HG03439 (cell line): Measurements from ENCODE around the gene BCORL1.

Source experiments
- ATAC-seq: cut with Tn5 transposase; IDR thresholded peaks from one replicate; pipeline ENCODE4 v1.9.1; 2021; ENCODE audit warnings: mild to moderate bottlenecking, moderate library complexity; ENCODE audit not compliant: unreplicated experiment

BCORL1 gene

DNA sequence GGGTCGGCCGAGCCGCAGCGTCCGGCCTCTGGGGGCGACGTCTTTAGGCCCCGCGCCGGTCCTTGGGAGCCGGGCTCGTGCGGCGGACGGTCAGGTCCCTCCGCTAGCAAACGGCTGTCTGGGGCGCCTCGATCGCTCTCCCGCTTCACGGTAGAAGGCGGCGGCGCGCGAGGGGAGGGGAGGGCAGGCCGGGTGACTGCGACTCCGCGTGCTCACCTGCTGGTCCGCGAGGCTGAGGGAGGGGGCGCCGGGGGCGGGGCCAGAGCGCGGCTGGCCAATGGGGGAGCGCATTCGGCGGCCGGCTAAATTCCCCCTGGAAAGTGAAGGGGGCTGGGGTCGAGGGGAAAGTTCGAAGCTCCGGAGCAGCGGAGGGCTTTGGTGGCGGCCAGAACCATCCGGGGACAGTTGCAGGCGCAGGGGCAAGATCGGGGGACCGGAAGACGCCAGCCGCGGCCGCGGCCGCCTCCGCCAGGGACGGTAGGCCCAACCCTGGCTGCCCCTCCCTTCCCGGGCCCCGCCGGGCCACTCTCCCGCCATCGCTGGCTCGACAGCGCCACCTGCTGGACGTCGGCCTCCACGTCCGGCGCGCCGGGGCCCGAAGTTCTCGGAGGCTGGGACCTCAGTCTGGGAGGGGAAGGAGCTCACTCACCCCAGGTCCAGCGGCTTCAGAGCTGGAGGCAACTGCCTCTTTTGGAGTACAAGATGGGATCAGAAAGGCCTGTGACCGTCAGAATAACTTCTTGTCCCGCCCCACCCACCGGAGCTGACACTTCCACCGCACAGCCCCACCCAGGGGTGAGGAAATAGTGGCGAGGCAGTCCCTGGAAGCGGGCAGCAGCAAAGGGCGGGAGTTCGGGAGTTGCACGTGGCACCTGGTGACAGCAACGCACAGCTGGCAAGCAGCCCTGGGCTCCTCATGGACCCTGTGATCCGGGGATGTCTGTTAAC lies 78.0 kb downstream of the BCORL1 start:
- peak; percentile 92 for ATAC-seq

DNA sequence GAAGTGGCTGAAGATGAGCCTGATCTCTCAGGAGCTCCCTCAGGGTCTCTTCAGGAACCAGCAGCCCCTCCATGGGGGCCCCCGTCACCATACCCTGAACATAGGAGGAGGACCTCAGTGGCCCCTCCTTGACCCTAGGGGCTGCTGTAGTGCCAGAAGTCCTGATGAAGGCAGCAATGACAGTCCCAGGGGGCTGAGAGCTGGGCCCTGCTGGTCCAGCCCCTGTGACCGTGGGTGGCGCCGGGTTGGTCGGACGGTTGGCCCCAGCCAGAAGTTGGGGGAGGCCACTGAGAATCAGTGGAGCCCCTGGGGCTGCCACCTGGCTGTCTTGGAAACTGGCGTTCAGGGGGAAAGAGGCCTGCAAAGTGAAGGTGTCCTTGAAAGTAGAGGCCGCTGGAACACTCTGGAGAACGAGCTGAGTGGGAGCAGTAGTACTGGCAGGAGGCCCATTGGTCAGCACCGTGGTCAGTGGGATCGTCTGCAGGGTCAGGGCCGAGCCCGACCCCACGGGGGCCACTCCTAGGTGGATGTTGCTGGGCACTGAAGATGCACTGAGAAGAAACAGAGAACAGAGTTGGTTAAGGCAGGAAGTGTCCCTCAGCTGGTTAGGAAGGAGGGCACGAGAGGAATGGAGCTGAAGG lies 84.7 kb downstream of the BCORL1 start:
- ATAC-seq: no peak

GRCh38 chrX:130071611-130072344 lies 89.3 kb downstream of the BCORL1 start:
- ATAC-seq: no peak

GRCh38 chrX:130072345-130072740 lies 89.9 kb downstream of the BCORL1 start:
- no peak for ATAC-seq

DNA sequence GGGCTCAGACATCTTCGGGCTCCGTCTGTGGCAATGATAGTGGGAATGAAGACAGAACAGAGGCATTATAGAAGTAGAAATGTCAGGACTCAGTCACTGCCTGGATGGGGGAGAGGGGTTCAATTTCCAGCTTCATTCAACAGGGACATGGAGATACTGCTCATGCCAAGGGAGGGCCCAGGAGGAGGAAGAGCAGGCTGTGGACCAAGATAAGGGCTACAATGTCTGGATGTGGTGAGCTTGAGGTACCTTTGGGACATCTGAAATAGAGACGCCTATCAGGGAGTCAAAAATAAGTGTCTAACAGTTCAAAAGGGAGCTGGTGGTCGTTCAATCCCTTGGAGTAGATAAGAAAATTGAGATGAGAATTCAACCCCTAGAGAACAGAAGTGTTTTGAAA lies 93.3 kb downstream of the BCORL1 start:
- no peak for ATAC-seq

- ATAC-seq: no peak
Observed at GRCh38 chrX:130079824-130080406, 97.5 kb downstream of the BCORL1 start.

DNA sequence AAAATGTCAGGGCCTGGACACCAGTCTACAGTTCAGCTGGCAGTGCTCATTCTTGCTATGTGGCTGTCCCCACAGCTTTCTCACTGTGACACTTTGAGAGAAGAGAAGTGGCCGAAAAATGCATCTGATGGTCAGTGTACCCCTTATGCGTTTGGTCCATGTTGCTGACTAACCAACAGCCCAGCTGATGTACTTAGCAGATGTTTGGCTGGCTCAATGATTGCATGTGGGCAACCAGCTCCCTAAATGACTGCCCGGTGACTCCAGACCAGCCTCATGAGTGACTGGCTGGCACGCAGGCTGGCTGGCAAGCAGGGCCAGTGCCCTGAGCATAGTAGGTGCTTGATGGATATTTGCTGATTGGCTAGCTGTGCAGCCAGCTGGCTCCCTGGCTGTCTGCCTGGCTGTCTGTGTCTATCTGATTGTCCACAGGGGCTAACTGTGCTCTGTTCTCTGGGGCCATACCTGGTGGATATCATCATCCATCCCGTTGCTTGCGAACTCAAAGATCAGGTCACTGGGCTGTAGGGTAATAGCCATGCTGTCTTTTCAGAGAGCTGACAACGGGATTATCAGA lies 98.4 kb downstream of the BCORL1 start:
- no peak for ATAC-seq

DNA sequence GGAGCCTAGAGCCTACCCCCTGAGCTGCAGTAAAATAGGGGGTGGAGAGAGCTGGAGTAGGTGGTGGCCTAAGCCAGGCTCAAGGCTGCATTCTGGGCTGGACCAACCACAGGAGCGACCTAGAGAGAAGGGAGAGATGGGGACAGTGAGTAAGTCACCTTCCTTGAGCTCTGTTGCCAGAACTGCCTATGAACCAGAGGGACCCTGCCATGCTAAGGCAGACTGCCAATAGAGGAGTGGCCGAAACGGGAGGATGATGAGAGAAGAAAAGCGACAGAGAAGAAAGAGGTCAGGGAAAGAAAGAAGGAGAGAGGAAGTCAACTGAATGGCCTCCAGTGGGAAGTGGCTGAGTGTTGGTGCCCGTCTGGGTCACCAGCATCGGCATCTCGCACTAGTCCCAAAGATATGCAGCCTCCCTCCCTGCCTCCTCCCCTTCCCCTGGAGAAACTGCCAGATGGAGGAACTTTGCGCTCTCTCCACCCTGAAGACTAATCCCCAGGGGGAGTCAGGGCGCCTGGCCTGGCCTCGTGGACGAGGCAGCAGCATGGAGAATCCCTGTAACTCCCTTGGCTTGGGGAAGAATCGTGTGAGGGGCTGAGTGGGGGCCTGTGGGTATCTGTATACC lies 99.1 kb downstream of the BCORL1 start:
- ATAC-seq: no peak

GRCh38 chrX:130082244-130083106 lies 100.0 kb downstream of the BCORL1 start:
- ATAC-seq: peak; percentile 57

- ATAC-seq: no peak
Observed at GRCh38 chrX:130083107-130083490, 100.7 kb downstream of the BCORL1 start.

GRCh38 chrX:130083656-130084382 lies 101.4 kb downstream of the BCORL1 start:
- ATAC-seq: peak; percentile 29

DNA sequence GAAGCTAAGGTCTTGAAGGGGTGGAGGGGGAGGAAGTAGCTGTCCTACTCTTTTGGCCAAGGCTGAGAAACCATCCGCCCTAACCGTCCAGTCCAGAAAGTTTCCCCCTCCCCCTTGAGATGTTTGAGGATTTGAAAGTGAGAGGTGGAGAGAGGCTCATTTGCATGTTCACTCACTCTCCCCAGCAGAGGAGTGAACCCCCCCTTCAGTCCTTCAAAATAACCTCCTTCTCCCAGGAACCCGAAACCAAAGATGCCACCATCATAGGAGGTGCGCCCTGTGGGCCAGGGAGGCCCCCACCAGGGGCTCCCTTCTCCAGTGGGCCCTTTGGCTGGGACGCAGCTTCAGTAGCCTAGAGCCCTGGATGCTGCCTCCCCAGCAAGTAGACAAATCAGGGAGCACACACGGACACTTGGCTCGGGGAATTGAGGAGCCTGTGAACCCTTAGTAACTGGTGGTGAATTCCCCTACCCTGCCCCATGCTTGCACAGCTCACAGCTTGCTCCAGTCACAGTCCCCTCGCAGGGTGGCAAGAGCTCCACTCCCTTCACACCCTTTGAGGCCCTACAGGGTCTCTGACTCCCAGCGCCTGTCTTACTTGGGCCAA lies 102.3 kb downstream of the BCORL1 start:
- no peak for ATAC-seq

GRCh38 chrX:130085551-130086446 lies 103.4 kb downstream of the BCORL1 start:
- no peak for ATAC-seq

- ATAC-seq: peak; percentile 37
Observed at GRCh38 chrX:130086447-130087206, 104.2 kb downstream of the BCORL1 start.

- no peak for ATAC-seq
Observed at GRCh38 chrX:130090364-130090763, 107.9 kb downstream of the BCORL1 start.

DNA sequence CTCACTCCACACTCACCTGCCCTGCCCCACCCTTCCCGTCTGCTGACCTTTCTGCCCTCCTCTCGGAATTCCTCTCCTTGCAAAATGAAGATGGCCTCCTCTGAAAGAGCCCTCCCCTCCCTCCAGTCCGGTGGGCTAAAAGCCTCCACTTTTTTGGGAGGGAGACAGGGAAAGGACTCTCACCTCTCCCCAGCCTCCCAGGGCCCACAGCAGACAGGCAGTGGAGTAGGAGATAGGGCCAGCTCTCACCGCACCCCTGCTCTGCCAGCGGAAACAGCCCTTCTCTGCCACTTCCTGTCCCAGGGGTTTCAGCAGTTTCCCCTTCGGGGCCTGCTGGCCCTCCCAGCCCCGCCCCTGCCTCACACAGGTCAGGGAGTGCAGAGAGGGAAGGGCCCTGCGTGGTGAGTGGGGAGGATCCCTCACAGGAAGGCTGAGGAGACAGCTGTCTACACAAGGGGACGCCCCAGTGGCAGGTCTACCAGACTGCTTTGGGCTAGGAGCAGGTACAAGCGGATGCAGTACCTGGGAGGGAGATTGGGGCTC lies 109.6 kb downstream of the BCORL1 start:
- ATAC-seq: peak; percentile 98
